Endothelial cell of umbilical vein (primary cell): Measurements from ENCODE around the gene EMP2. TPM values are rescaled to one million over a fixed set of nuclear protein-coding genes. Genes with fewer than 3 reads are reported as not detected.

Experiments used
- BruUV-seq: library from RNA; stranded (reverse); fragments of 400-500 nt; replicated peaks from 2 replicates; lab custom pipeline; 2021; lab: Mats Ljungman, UMichigan
- CTCF ChIA-PET: fragments of 300-600, 350-600 bp; sonication (Branson Sonifier 250); formaldehyde crosslinking; loops from one replicate; lab custom pipeline; 2021; ENCODE audit warnings: antibody characterized with exemption, inconsistent platforms; lab: Charles Lee
- POLR2A ChIA-PET: fragments of 300-600, 350-600 bp; sonication (Branson Sonifier 250); formaldehyde crosslinking; loops from one replicate; lab custom pipeline; 2021; ENCODE audit warnings: antibody characterized with exemption, inconsistent platforms; lab: Charles Lee
- DNase-seq: peaks from one replicate; pipeline ENCODE4 v3.0.0-alpha.2; 2011; ENCODE audit warnings: low read depth, low spot score
- FAIRE-seq: peaks from 2 replicates; lab custom pipeline; 2011; peaks lifted over from hg19 to GRCh38; lab: Jason Lieb, UNC
- H2AFZ ChIP-seq: 2 replicates; pipeline ENCODE4 v1.6.0; 2012; ENCODE audit warnings: low read depth, low read length, control low read depth, inconsistent platforms
- H3K27ac ChIP-seq: 2 replicates; pipeline ENCODE4 v1.5.1; 2011; ENCODE audit warnings: low read depth, mild to moderate bottlenecking, control low read depth, low read length, moderate library complexity; ENCODE audit not compliant: insufficient read depth
- H3K27me3 ChIP-seq, 2 experiments: 2 replicates each; pipeline versions ENCODE4 v1.6.0 to v1.6.1; 2011; ENCODE audit warnings: low read length in 2 of 2, mixed read lengths in 1 of 2; ENCODE audit not compliant: control insufficient read depth in 2 of 2, insufficient read depth in 2 of 2
- H3K36me3 ChIP-seq, 2 experiments: 2 replicates in 1 of 2; 3 replicates in 1 of 2; pipeline ENCODE4 v1.5.1; 2011; ENCODE audit warnings: low read length in 2 of 2, mild to moderate bottlenecking in 1 of 2, moderate library complexity in 1 of 2; ENCODE audit not compliant: control insufficient read depth in 2 of 2, insufficient read depth in 2 of 2; ENCODE audit errors: extremely low read depth in 1 of 2
- H3K4me1 ChIP-seq: 3 replicates; pipeline ENCODE4 v1.5.1; 2011; ENCODE audit warnings: mild to moderate bottlenecking, low read length; ENCODE audit not compliant: control insufficient read depth, insufficient read depth; ENCODE audit errors: extremely low read depth
- H3K4me2 ChIP-seq: 2 replicates; pipeline ENCODE4 v1.6.1; 2011; ENCODE audit warnings: low read length, control low read depth, mixed read lengths; ENCODE audit not compliant: insufficient read depth
- H3K4me3 ChIP-seq, 3 experiments: fragments of 200-600 bp in 1 of 3; sonication (generic), shearing (Covaris generic) in 1 of 3; replicated peaks in 1 of 3; 2 replicates each; pipeline ENCODE4 v1.5.1; 2011 to 2016; ENCODE audit warnings: control low read depth in 3 of 3, low read length in 3 of 3, mild to moderate bottlenecking in 2 of 3, inconsistent platforms in 1 of 3, low read depth in 1 of 3, moderate library complexity in 1 of 3; ENCODE audit not compliant: insufficient read depth in 1 of 3
- H3K79me2 ChIP-seq: 2 replicates; pipeline ENCODE4 v1.6.0; 2012; ENCODE audit warnings: low read length, inconsistent platforms; ENCODE audit not compliant: control insufficient read depth, insufficient read depth
- H3K9ac ChIP-seq: replicated peaks from 2 replicates; pipeline ENCODE3; 2011; ENCODE audit warnings: low read length, control low read depth; ENCODE audit not compliant: insufficient read depth; ENCODE audit errors: extremely low read depth
- H3K9me1 ChIP-seq: replicated peaks from 3 replicates; pipeline ENCODE4 v1.6.0; 2011; ENCODE audit warnings: mild to moderate bottlenecking, low read length; ENCODE audit not compliant: control insufficient read depth, insufficient read depth; ENCODE audit errors: extremely low read depth
- H3K9me3 ChIP-seq: replicated peaks from 2 replicates; pipeline ENCODE4 v1.5.1; 2012; ENCODE audit warnings: low read length, inconsistent platforms; ENCODE audit not compliant: control insufficient read depth, insufficient read depth
- H4K20me1 ChIP-seq: replicated peaks from 2 replicates; pipeline ENCODE3; 2011; ENCODE audit warnings: mild to moderate bottlenecking, low read length; ENCODE audit not compliant: control insufficient read depth, insufficient read depth; ENCODE audit errors: extremely low read depth
- EZH2 ChIP-seq: IDR thresholded peaks from 2 replicates; pipeline ENCODE4 v1.6.1; 2012; ENCODE audit warnings: borderline replicate concordance, low read depth, mild to moderate bottlenecking, moderate library complexity, low read length, inconsistent platforms; ENCODE audit not compliant: severe bottlenecking
- FOS ChIP-seq: IDR thresholded peaks from 2 replicates; pipeline ENCODE4 v1.6.1; 2011; ENCODE audit warnings: mild to moderate bottlenecking, low read length, moderate library complexity, borderline replicate concordance; ENCODE audit not compliant: insufficient read depth
- GATA2 ChIP-seq: IDR thresholded peaks from 2 replicates; pipeline ENCODE4 v1.7.0; 2011; ENCODE audit warnings: low read depth, mild to moderate bottlenecking, moderate library complexity, mixed read lengths, low read length; ENCODE audit not compliant: insufficient read length, insufficient read depth
- JUN ChIP-seq: IDR thresholded peaks from 2 replicates; pipeline ENCODE4 v1.6.1; 2011; ENCODE audit warnings: borderline replicate concordance, low read depth; ENCODE audit not compliant: insufficient read length, insufficient read depth
- MYC ChIP-seq: IDR thresholded peaks from one replicate; pipeline ENCODE4 v1.6.1; 2011; ENCODE audit warnings: mild to moderate bottlenecking, low read depth, low read length
- POLR2A ChIP-seq: IDR thresholded peaks from 2 replicates; pipeline ENCODE4 v1.6.1; 2012; ENCODE audit warnings: low read depth, mild to moderate bottlenecking, control low read depth, low read length
- POLR2AphosphoS5 ChIP-seq: IDR thresholded peaks from 2 replicates; pipeline ENCODE4 v1.6.1; 2012; ENCODE audit warnings: low read depth, mild to moderate bottlenecking, control low read depth, low read length, moderate library complexity; ENCODE audit not compliant: insufficient read depth
- dilution Hi-C: fragments of 300-500 bp; cut with MboI; formaldehyde crosslinking; loops from one replicate; pipeline ENCODE4 v1.15.0; 2019; ENCODE audit warnings: low sequenced_read_pairs; ENCODE audit not compliant: extremely low pct_ligation_motif_present
- intact Hi-C: fragments of 100-400 bp; cut with micrococcal nuclease; formaldehyde crosslinking; loops from one replicate; pipeline ENCODE4 v1.10.0; 2022
- polyA plus RNA-seq, 4 experiments: library from polyadenylated mRNA; depleted of rRNA in 3 of 4; stranded (reverse) in 3 of 4; unstranded in 1 of 4; fragments of >200 nt; gene quantifications; 2 replicates each; pipeline versions ENCODE4 v1.2.1 to v1.2.3, GENCODE V29; 2011 to 2012; ENCODE audit warnings: missing spikeins in 1 of 4
- total RNA-seq: library from RNA; stranded (reverse); gene quantifications from 2 replicates; pipeline ENCODE4 v1.2.3, GENCODE V29; 2021
- TF ChIP-seq, protein P1 (sequence below), 2 donors: IDR thresholded peaks; 1 replicate in 1 of 2; 2 replicates in 1 of 2; pipeline ENCODE4 v1.5.1; 2011; ENCODE audit warnings: low read length in 2 of 2, mild to moderate bottlenecking in 2 of 2, moderate library complexity in 2 of 2, control low read depth in 1 of 2, inconsistent platforms in 1 of 2, low read depth in 1 of 2; ENCODE audit not compliant: insufficient read depth in 1 of 2; ENCODE audit errors: extremely low read depth in 1 of 2
- TF ChIP-seq, protein P2 (sequence below): IDR thresholded peaks from 2 replicates; pipeline ENCODE4 v1.6.1; 2011; ENCODE audit not compliant: insufficient read depth, insufficient read length

The EMP2 gene
- total and polyA plus RNA-seq, 2 donors (not counting 3 experiments of a cell fraction or from before 2014, with no cell fraction given) = 19.0 to 25.5 TPM

DNA sequence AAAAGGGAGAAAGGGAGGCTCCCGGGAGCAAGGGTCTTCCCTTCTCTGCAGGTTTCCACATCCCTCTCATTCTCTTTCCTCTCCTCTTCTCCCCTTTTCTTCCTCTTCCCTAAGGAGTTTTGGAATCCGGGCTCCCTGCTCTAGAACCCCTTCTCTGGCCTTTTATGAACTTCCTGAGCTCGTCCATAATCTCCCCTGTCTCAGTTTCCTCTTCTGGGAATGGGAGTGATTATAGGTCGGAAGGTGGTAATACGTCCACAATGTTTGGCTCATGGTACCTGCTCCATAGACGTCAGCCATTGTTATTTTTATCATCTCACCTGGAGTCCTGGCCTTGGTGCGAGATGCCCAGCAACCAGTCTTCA lies 467 bp upstream of the EMP2 start:
- FAIRE-seq (no peak), DNase-seq (no peak)
- POLR2A ChIA-PET = no interaction called here
- peak overlapping the region; percentile 98 for H2AFZ ChIP-seq
- no peaks in the 10 kb centered on the region for H3K9me3 ChIP-seq
- H3K9ac ChIP-seq = peak overlapping the region; percentile 25
- TF ChIP-seq, protein P1, sequence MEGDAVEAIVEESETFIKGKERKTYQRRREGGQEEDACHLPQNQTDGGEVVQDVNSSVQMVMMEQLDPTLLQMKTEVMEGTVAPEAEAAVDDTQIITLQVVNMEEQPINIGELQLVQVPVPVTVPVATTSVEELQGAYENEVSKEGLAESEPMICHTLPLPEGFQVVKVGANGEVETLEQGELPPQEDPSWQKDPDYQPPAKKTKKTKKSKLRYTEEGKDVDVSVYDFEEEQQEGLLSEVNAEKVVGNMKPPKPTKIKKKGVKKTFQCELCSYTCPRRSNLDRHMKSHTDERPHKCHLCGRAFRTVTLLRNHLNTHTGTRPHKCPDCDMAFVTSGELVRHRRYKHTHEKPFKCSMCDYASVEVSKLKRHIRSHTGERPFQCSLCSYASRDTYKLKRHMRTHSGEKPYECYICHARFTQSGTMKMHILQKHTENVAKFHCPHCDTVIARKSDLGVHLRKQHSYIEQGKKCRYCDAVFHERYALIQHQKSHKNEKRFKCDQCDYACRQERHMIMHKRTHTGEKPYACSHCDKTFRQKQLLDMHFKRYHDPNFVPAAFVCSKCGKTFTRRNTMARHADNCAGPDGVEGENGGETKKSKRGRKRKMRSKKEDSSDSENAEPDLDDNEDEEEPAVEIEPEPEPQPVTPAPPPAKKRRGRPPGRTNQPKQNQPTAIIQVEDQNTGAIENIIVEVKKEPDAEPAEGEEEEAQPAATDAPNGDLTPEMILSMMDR (IDR thresholded peaks at IDR 0.05; ENCODE audit: extremely low read depth in 1 of 2, insufficient read depth in 1 of 2, low read depth in 1 of 2, low read length in 2 of 2) = no peak
- TF ChIP-seq JUN (no peak), EZH2 (no peak), POLR2A (no peak), FOS (no peak), GATA2 (no peak), POLR2AphosphoS5 (no peak), MYC (no peak)
- TF ChIP-seq, protein P2, sequence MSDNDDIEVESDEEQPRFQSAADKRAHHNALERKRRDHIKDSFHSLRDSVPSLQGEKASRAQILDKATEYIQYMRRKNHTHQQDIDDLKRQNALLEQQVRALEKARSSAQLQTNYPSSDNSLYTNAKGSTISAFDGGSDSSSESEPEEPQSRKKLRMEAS = no peak
- H3K4me2 ChIP-seq = peak overlapping the region; percentile 83
- H4K20me1 ChIP-seq = no peaks in the 10 kb centered on the region
- no peaks in the 10 kb centered on the region for H3K36me3 ChIP-seq
- intact Hi-C loops = loop anchor here (1.0 kb wide), 4 partner anchors 22 to 360 kb away; no protein-coding TSS in a partner anchor
- peaks cover 6 to 12% of the 10 kb centered on the region in 2 experiments for H3K27me3 ChIP-seq
- CTCF ChIA-PET = interaction anchor here (1.0 to 1.9 kb wide), 7 partner anchors 15 to 163 kb away, joined by 3 to 9 read pairs (median 7); partner anchors contain the start of gene NUBP1
- H3K27ac ChIP-seq = no peak overlapping the region
- H3K9me1 ChIP-seq = no peaks in the 10 kb centered on the region
- dilution Hi-C loops = no loop called here
- peak overlapping the region; percentile 14 to 73 (median 30) for H3K4me3 ChIP-seq
- H3K79me2 ChIP-seq = no peaks in the 10 kb centered on the region
- no TSS peak for BruUV-seq
- H3K4me1 ChIP-seq = peaks cover 3% of the 10 kb centered on the region
